Uterus (tissue), 4 donors: ENCODE results near the gene RFX4. TPM values are rescaled to one million over a fixed set of nuclear protein-coding genes. Genes with fewer than 3 reads are reported as not detected.

Experiments used
- DNase-seq, 2 donors: peaks; one replicate each; pipeline ENCODE4 v3.0.0-alpha.2; 2019 to 2020
- H3K27ac ChIP-seq, 2 donors: fragments of 200-600 bp; sonication (generic); 1 replicate in 1 of 2; 2 replicates in 1 of 2; pipeline ENCODE4 v1.5.1; 2016 to 2018
- H3K27me3 ChIP-seq, 2 donors: fragments of 200-600 bp; sonication (generic); one replicate each; pipeline ENCODE4 v1.5.1; 2018 to 2019; ENCODE audit warnings: control low read depth in 1 of 2
- H3K36me3 ChIP-seq, 2 donors: fragments of 200-600 bp; sonication (generic); one replicate each; pipeline ENCODE4 v1.5.1; 2019; ENCODE audit warnings: control low read depth in 1 of 2
- H3K4me1 ChIP-seq, 2 donors: fragments of 200-600 bp; sonication (generic); one replicate each; pipeline ENCODE4 v1.5.1; 2018 to 2019; ENCODE audit warnings: control low read depth in 1 of 2
- H3K4me3 ChIP-seq, 2 donors: fragments of 200-600 bp; sonication (generic); 1 replicate in 1 of 2; 2 replicates in 1 of 2; pipeline ENCODE4 v1.5.1; 2018 to 2019; ENCODE audit warnings: mild to moderate bottlenecking in 1 of 2
- H3K9me3 ChIP-seq, 2 donors: fragments of 200-600 bp; sonication (generic); one replicate each; pipeline ENCODE4 v1.5.1; 2019; ENCODE audit warnings: control low read depth in 1 of 2
- CTCF ChIP-seq, 4 experiments: fragments of 200-600 bp in 2 of 4; fragments of 450-650 bp in 2 of 4; sonication (generic) in 2 of 4; IDR thresholded peaks; one replicate each; pipeline ENCODE4 v1.5.1; 2016 to 2019; ENCODE audit warnings: antibody characterized with exemption in 4 of 4, mild to moderate bottlenecking in 2 of 4, moderate library complexity in 1 of 4
- POLR2A ChIP-seq, 2 donors: fragments of 450-650 bp; IDR thresholded peaks; one replicate each; pipeline ENCODE4 v1.6.1; 2016; ENCODE audit warnings: antibody characterized with exemption in 2 of 2, mild to moderate bottlenecking in 1 of 2, moderate library complexity in 1 of 2
- intact Hi-C: fragments of 100-400 bp; cut with DNase I; formaldehyde crosslinking; loops from one replicate; pipeline ENCODE4 v1.15.1; 2023; ENCODE audit warnings: low total_unique reads
- total RNA-seq, 4 donors: library from RNA; depleted of rRNA in 3 of 4; stranded (reverse); fragments of >200 nt in 3 of 4; gene quantifications; one replicate each; pipeline versions ENCODE4 v1.1.0 to v1.2.4, GENCODE V29; 2014 to 2023
- donor health status: DM: yes; HTN: yes; CAD: no.

The RFX4 gene
- total RNA-seq, 4 donors from 2014 or later: not detected

GRCh38 chr12:106794369-106794768 lies 211.6 kb downstream of the RFX4 start:
- Histone ChIP-seq H3K27ac (no peak overlapping the region), H3K4me1 (no peaks in the 10 kb centered on the region), H3K9me3 (no peaks in the 10 kb centered on the region), H3K27me3 (no peaks in the 10 kb centered on the region), H3K4me3 (no peak overlapping the region), H3K36me3 (no peaks in the 10 kb centered on the region)
- TF ChIP-seq CTCF (IDR thresholded peaks at IDR 0.05) (no peak), POLR2A (IDR thresholded peaks at IDR 0.05) (no peak)
- intact Hi-C loops: no loop called here
- DNase-seq: no peak

GRCh38 chr12:106801167-106801708 lies 218.4 kb downstream of the RFX4 start:
- no peaks in the 10 kb centered on the region for H3K9me3 ChIP-seq
- H3K27me3 ChIP-seq: no peaks in the 10 kb centered on the region
- no peaks in the 10 kb centered on the region for H3K36me3 ChIP-seq
- no peak overlapping the region for H3K27ac ChIP-seq
- TF ChIP-seq CTCF (IDR thresholded peaks at IDR 0.05): no peak
- no peak for TF ChIP-seq POLR2A (IDR thresholded peaks at IDR 0.05)
- H3K4me1 ChIP-seq: no peaks in the 10 kb centered on the region
- intact Hi-C loops: no loop called here
- no peak for DNase-seq
- no peak overlapping the region for H3K4me3 ChIP-seq

- no peaks in the 10 kb centered on the region for H3K4me1 ChIP-seq
- no peak for TF ChIP-seq POLR2A (IDR thresholded peaks at IDR 0.05)
- no peak for TF ChIP-seq CTCF (IDR thresholded peaks at IDR 0.05)
- no peak overlapping the region for H3K4me3 ChIP-seq
- intact Hi-C loops: no loop called here
- no peaks in the 10 kb centered on the region for H3K9me3 ChIP-seq
- DNase-seq: no peak
- H3K27ac ChIP-seq: no peak overlapping the region
- H3K27me3 ChIP-seq: no peaks in the 10 kb centered on the region
- H3K36me3 ChIP-seq: no peaks in the 10 kb centered on the region
Observed at GRCh38 chr12:106801830-106802533, 219.2 kb downstream of the RFX4 start.

GRCh38 chr12:106804668-106805067 lies 221.9 kb downstream of the RFX4 start:
- Histone ChIP-seq H3K9me3 (no peaks in the 10 kb centered on the region), H3K4me1 (no peaks in the 10 kb centered on the region), H3K27me3 (no peaks in the 10 kb centered on the region), H3K4me3 (no peak overlapping the region), H3K27ac (no peak overlapping the region), H3K36me3 (no peaks in the 10 kb centered on the region)
- TF ChIP-seq POLR2A (IDR thresholded peaks at IDR 0.05): no peak
- intact Hi-C loops: no loop called here
- DNase-seq: no peak

Other genes starting within 250 kb of the RFX4 start
- gene POLR3B, start 225.3 kb upstream of the RFX4 start, total RNA-seq: 10 to 100 TPM in 2 of 4 donors, 1 to 10 TPM in 2; 8.8 to 20.7 (median 11.0) TPM
- 10 to 100 TPM; 23.1 to 49.7 (median 34.0) TPM for gene RIC8B, start 191.7 kb downstream of the RFX4 start, total RNA-seq